Activated CD4-positive, alpha-beta memory T cell treated with anti-CD3 and anti-CD28 coated beads, Interleukin-2, amount 10 ng/mL, durations not matched to agents 7 days and 5 days (primary cell): Measurements from ENCODE around the gene LFNG. TPM values are rescaled to one million over a fixed set of nuclear protein-coding genes. Genes with fewer than 3 reads are reported as not detected.
"Not testable (repeated sequence)": the region's sequence is repeated elsewhere in the genome, so short reads cannot be mapped to it uniquely, and the experiment has no call there.

ENCODE experiments used
- CTCF ChIA-PET: fragments of 350-600 bp; sonication (Branson Sonifier 250); formaldehyde crosslinking; loops from one replicate; lab custom pipeline; 2021; ENCODE audit warnings: antibody characterized with exemption, inconsistent platforms; lab: Charles Lee
- POLR2A ChIA-PET: fragments of 350-600 bp; sonication (Branson Sonifier 250); formaldehyde crosslinking; loops from one replicate; lab custom pipeline; 2021; ENCODE audit warnings: antibody characterized with exemption; lab: Charles Lee
- DNase-seq: peaks from one replicate; pipeline ENCODE4 v3.0.0-alpha.2; 2020
- H3K27ac Mint-ChIP-seq: one replicate; pipeline ENCODE4 v1.8.0; 2021; ENCODE audit warnings: mild to moderate bottlenecking, mixed read lengths
- H3K27me3 Mint-ChIP-seq: one replicate; pipeline ENCODE4 v1.8.0; 2021; ENCODE audit warnings: mixed read lengths
- H3K36me3 Mint-ChIP-seq: one replicate; pipeline ENCODE4 v1.8.0; 2021; ENCODE audit warnings: low read depth, mixed read lengths
- H3K4me1 Mint-ChIP-seq: one replicate; pipeline ENCODE4 v1.8.0; 2021; ENCODE audit warnings: mixed read lengths
- H3K4me3 Mint-ChIP-seq: one replicate; pipeline ENCODE4 v1.8.0; 2021; ENCODE audit warnings: mild to moderate bottlenecking, mixed read lengths
- H3K9me3 Mint-ChIP-seq: one replicate; pipeline ENCODE4 v1.8.0; 2021; ENCODE audit warnings: mixed read lengths
- total RNA-seq, 2 experiments: library from RNA; stranded (reverse); gene quantifications; one replicate each; pipeline ENCODE4 v1.2.3, GENCODE V29; 2021

The LFNG gene
- total RNA-seq, 2 experiments from 2014 or later: 105 to 109 TPM

DNA sequence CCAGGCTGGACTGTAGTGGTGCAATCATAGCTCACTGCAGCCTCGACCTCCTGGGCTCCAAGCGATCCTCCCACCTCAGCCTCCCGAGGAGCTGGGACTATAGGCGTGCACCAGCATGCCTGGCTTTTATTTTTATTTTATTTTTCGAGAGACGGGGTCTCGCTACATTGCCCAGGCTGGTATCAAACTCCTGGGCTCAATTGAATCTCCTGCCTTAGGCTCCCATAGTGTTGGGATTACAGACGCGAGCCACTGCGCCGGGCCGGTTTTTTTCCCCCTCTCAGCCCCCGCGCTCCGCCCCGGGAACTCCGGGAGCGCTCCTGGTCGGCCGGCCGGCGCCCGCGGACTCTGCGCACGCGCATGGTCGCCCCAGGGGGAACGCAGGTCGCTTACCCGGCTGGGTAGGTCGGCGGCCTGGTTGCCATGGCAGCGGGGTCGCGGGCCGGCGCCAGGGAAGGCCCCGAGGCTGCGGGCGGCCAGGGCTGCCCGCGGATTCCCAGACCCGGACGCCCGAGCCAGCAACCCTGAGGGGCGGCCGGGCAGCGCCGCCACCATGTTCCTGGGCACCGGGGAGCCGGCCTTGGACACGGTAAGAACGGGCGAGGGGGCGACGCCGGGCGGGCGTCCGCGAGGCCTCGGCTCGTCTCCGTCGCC lies 39.2 kb downstream of the LFNG start, which contains the start of gene IQCE:
IQCE (plus strand) TSS at position 351 of the 654 bp plus-strand sequence; CDS start at position 554, 203 bp downstream.
- POLR2A ChIA-PET: interaction anchor here (1.0 to 2.0 kb wide), 7 partner anchors 13 to 87 kb away, joined by 3 to 10 read pairs (median 4); no protein-coding TSS in a partner anchor
- CTCF ChIA-PET: interaction anchor here (1.1 to 1.4 kb wide), 2 partner anchors 48 to 151 kb away, joined by 3 to 7 read pairs; no protein-coding TSS in a partner anchor

DNA sequence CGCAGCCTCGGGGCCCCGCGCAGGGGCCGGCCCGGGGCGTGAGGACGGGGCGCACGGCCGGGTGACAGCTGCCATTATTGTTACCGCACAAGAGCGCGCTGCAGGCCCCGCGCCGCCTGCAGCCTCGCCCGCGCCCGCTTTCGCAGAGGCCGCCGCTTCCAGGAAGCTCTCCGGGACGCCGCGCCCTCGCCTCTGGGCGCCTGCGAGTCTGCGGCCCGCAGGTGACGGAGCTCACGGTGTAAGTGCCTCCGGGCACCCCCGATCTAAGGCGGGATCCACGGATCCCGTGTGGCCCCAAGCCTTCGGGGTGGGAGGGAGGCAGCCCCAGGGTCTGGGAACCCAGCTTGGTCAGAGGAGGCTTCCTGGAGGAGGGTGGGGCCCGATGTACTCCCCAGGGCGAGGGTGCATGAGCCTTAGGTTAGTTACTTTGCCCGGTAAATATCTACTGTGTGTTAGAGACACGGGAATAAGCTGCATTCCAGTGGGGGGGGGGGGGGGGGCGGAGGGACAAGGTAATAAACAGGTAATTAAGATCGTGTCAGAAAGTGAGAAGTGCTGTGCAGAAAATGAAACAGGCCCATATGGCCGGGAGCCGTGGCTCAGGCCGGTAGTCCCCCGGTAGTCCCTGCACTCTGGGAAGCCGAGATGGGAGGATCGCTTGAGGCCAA lies 39.8 kb downstream of the LFNG start:
- H3K4me3 Mint-ChIP-seq: peak overlapping the region; percentile 76
- ChIA-PET CTCF (interaction anchor here (0.7 to 1.4 kb wide), 5 partner anchors 48 to 151 kb away, joined by 3 to 7 read pairs (median 3); no protein-coding TSS in a partner anchor), POLR2A (interaction anchor here (0.7 to 2.0 kb wide), 8 partner anchors 12 to 285 kb away, joined by 3 to 10 read pairs (median 4); no protein-coding TSS in a partner anchor)
- no peaks in the 10 kb centered on the region for H3K36me3 Mint-ChIP-seq
- peaks cover 33% of the 10 kb centered on the region for H3K4me1 Mint-ChIP-seq
- DNase-seq: peak; percentile 54
- peaks cover 2% of the 10 kb centered on the region for H3K27me3 Mint-ChIP-seq
- no peaks in the 10 kb centered on the region for H3K9me3 Mint-ChIP-seq
- H3K27ac Mint-ChIP-seq: peak overlapping the region; percentile 49

More for the DNA sequence above, 39.2 kb downstream of the LFNG start, which contains the start of gene IQCE:
- H3K4me1 Mint-ChIP-seq: peaks cover 40% of the 10 kb centered on the region
- peaks cover 5% of the 10 kb centered on the region for H3K36me3 Mint-ChIP-seq
- peak within 1 kb of the TSS; percentile 49 for H3K27ac Mint-ChIP-seq
- peaks cover 2% of the 10 kb centered on the region for H3K27me3 Mint-ChIP-seq
- no peaks in the 10 kb centered on the region for H3K9me3 Mint-ChIP-seq
- peak within 1 kb of the TSS; percentile 76 for H3K4me3 Mint-ChIP-seq
- peak; percentile 93 for DNase-seq

DNA sequence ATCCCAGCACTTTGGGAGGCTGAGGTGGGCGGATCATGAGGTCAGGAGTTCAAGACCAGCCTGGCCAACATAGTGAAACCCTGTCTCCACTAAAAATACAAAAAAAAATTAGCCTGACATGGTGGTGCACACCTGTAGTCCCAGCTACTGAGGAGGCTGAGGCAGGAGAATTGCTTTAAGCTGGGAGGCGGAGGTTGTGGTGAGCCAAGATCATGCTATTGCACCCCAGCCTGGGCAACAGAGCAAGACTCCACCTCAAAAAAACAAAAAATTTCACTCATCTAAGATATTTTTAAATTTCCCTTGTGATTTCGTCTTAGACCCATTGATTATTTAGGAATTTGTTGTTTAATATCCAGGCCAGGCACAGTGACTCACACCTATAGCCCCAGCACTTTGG lies 44.4 kb downstream of the LFNG start:
- POLR2A ChIA-PET: not testable (repeated sequence)

DNA sequence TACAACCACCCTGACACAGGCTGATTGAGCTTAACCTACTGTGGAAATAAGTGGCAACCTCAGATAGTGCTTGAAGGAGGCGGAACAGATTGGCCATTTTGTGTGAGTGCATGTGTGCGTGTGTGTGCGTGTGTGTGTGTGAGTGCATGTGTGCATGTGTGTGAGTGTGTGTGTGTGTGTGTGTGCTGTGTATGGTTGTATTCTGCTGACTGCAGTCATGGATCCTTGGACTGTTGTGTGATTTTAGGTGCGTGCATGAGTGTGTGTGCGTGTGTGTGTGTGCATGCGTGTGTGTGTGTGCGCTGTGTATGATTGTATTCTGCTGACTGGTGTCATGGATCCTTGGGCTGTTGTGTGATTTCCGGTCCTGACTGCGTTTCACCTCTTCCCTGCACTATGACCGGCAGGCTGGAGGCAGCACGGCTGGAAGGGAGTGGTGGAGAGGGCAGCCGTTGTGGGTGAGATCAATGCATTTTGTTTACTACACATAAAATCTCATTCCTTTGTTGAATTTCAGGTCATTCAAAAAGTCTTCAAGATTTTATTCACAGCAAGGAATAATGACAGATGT lies 45.5 kb downstream of the LFNG start:
- no peaks in the 10 kb centered on the region for H3K27me3 Mint-ChIP-seq
- H3K9me3 Mint-ChIP-seq: no peaks in the 10 kb centered on the region
- H3K4me1 Mint-ChIP-seq: peaks cover 23% of the 10 kb centered on the region
- no peak for DNase-seq
- H3K27ac Mint-ChIP-seq: no peak overlapping the region
- CTCF ChIA-PET: no interaction called here
- POLR2A ChIA-PET: no interaction called here
- no peak overlapping the region for H3K4me3 Mint-ChIP-seq
- H3K36me3 Mint-ChIP-seq: no peaks in the 10 kb centered on the region

More for the DNA sequence above, 44.4 kb downstream of the LFNG start:
- H3K9me3 Mint-ChIP-seq, H3K27me3 Mint-ChIP-seq, DNase-seq, H3K27ac Mint-ChIP-seq, CTCF ChIA-PET, H3K4me3 Mint-ChIP-seq, H3K36me3 Mint-ChIP-seq: not testable (repeated sequence)
- H3K4me1 Mint-ChIP-seq: peaks cover 27% of the 10 kb centered on the region

DNA sequence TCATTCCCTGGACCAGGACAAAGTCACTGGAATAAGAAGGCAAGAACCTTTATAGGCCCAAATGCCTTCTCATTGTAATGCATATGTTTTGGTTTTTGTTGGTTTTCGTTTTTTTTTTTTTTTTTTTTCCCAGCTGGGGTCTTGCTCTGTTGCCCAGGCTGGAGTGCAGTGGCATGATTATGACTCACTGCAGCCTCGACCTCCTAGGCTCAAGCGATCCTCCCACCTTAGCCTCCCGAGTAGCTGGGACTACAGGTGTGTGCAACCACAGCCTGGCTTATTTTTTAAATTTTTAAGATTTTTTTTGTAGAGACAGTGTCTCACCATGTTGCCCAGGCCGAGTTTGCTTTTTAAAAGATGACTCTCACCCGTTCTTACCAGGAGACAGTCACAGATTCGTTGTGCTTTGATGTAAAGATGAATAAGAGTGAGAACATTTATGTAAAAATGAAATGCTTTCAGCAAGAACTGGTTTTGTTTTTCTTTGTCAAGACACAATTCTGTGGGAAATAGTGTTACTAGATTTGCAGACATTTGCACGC lies 46.8 kb downstream of the LFNG start:
- Mint-ChIP-seq H3K4me1 (peaks cover 20% of the 10 kb centered on the region), H3K4me3 (no peak overlapping the region), H3K27ac (peak overlapping the region; percentile 67), H3K9me3 (no peaks in the 10 kb centered on the region), H3K36me3 (no peaks in the 10 kb centered on the region), H3K27me3 (no peaks in the 10 kb centered on the region)
- DNase-seq: no peak
- CTCF ChIA-PET: interaction anchor here (0.7 to 2.1 kb wide), 3 partner anchors 98 to 235 kb away, joined by 3 to 6 read pairs (median 5); no protein-coding TSS in a partner anchor
- POLR2A ChIA-PET: interaction anchor here (1.0 kb wide), 1 partner anchor 38 kb away, joined by 3 read pairs; no protein-coding TSS in a partner anchor

DNA sequence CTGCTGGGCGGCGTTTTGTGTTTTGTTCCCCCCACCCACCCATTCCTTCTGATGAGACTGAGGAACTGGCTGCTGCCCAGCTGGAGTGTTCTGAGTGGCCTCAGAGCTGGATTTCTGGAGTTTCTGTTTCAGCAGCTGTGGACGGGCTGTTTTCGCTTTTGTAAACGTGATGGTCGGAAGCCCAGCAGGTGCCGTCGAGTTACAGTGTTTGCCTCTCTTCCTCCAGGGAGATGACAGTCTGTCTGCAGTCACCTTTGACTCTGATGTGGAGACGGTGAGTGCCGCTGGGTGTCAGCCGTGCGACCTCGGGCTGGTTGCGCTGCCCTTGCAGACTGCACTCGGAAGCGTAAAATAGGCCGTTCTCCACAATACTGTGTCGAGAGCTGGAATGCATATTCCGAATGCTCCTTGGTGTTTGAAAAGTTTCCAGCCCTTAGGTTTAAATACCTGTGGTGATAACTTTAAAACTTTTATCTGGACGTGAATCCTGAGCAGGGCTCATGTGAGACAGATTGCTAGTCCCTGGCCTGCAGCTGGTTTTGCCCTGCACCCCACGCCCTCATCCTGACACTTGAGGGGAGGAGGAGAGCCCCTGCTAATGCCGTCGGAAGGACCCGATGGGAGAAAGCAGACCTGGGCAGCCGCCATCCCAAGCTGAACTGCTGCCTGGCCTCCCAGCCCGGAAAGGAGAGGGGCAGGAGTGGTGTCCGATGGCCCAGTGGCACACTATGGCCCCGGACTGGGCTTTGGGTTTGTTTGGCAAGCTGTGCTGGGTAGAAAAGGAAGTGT lies 47.5 kb downstream of the LFNG start:
- DNase-seq: peak; percentile 47
- H3K4me1 Mint-ChIP-seq: peaks cover 18% of the 10 kb centered on the region
- H3K9me3 Mint-ChIP-seq: no peaks in the 10 kb centered on the region
- H3K4me3 Mint-ChIP-seq: no peak overlapping the region
- H3K27ac Mint-ChIP-seq: peak overlapping the region; percentile 67
- ChIA-PET POLR2A (interaction anchor here (0.7 to 1.0 kb wide), 2 partner anchors 39 to 69 kb away, joined by 3 read pairs; no protein-coding TSS in a partner anchor), CTCF (interaction anchor here (1.3 to 2.1 kb wide), 2 partner anchors 98 to 116 kb away, joined by 3 to 6 read pairs; no protein-coding TSS in a partner anchor)
- H3K27me3 Mint-ChIP-seq: no peaks in the 10 kb centered on the region
- no peaks in the 10 kb centered on the region for H3K36me3 Mint-ChIP-seq

DNA sequence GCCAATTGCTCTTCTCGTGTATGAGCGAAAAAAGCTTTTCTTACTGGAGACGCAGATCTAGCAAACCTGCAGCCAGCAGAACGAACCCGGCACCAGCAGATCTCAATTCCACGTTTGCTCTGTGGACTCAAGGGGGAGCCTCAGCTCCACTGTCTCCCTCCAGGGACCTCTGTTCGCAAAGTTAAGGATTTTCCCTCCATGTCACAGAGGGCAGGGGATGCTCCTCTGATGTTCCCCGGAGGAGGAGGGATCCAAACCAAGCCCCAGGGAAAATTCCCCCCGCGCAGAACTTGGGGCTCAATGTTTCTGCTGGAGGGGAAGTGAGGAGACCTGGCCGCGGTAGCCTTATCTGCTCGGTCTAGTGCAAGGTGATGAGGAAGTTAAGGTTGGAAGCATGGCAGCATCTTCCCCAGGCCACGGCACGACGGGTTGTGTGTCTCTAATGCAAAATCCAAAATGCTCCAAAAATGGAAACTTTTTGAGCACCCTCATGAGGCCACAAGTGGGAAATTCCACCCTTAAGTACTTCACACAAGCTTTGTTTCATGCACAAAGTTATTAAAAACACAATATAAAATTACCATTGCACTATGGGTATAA lies 48.2 kb downstream of the LFNG start:
- CTCF ChIA-PET: interaction anchor here (1.3 to 2.1 kb wide), 2 partner anchors 99 to 116 kb away, joined by 3 to 6 read pairs; no protein-coding TSS in a partner anchor

DNA sequence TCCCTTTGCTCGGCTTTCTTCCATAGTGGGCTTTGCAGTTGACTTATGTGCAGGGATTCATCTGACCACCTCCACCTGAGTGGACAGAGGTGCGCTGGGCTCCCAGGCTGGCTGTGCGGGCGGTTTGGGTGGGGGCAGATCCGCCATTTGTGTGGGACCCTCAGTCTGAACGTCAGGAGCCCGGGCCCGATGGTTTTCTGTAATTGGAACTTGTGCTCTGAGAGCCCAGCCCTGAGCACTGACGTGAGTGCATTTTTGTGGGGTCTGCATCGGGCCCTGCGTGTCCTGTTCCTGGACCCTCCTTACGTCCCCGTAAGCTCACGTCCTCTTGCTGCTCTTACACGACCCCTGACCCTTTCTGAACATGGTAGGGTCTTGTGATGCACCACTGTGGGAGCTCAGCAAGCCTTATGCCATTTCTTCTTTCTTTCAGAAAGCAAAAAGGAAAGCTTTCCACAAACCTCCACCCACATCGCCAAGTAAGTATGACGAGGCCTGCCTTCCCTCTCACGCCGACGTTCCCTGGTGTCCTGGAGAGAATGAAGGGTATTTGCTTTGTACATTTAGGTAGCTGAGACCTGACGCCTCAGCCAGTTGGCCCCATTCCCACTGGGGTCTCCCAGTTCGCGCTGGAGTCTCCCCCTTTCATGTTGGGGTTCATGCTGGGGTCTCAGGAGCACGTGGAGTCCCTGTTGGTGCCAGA lies 49.1 kb downstream of the LFNG start:
- POLR2A ChIA-PET: no interaction called here
- H3K27me3 Mint-ChIP-seq: no peaks in the 10 kb centered on the region
- H3K27ac Mint-ChIP-seq: no peak overlapping the region
- no peak overlapping the region for H3K4me3 Mint-ChIP-seq
- peaks cover 12% of the 10 kb centered on the region for H3K4me1 Mint-ChIP-seq
- peaks cover under 1% of the 10 kb centered on the region for H3K36me3 Mint-ChIP-seq
- CTCF ChIA-PET: interaction anchor here (1.3 kb wide), 1 partner anchor 117 kb away, joined by 3 read pairs; no protein-coding TSS in a partner anchor
- DNase-seq: no peak
- no peaks in the 10 kb centered on the region for H3K9me3 Mint-ChIP-seq

More for the DNA sequence above, 48.2 kb downstream of the LFNG start:
- no peak for DNase-seq
- H3K9me3 Mint-ChIP-seq: no peaks in the 10 kb centered on the region
- POLR2A ChIA-PET: interaction anchor here (0.7 kb wide), 1 partner anchor 68 kb away, joined by 3 read pairs; no protein-coding TSS in a partner anchor
- H3K4me1 Mint-ChIP-seq: peaks cover 12% of the 10 kb centered on the region
- no peaks in the 10 kb centered on the region for H3K27me3 Mint-ChIP-seq
- H3K36me3 Mint-ChIP-seq: no peaks in the 10 kb centered on the region
- no peak overlapping the region for H3K27ac Mint-ChIP-seq
- H3K4me3 Mint-ChIP-seq: no peak overlapping the region

DNA sequence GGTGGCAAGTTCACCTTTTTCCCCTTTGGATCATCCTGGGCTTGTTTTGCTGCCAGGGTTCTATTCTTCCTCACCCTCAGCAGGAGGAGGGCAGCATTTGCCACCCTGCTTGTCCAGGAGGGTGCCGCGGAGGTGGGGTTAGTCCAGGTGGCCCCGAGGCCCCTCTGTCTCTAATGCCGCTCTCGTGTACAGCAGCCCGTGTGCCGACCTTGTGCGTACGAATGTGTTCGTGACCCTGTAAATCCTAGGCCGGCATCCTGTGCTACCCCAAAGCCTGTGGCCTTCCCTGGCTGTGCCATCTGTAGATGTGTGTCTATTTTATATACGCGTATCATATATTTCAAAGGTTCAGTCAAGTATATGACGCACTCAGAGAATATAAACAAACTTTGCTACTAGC lies 49.8 kb downstream of the LFNG start:
- ChIA-PET POLR2A (no interaction called here), CTCF (no interaction called here)
- H3K27ac Mint-ChIP-seq: no peak overlapping the region
- H3K36me3 Mint-ChIP-seq: peaks cover 8% of the 10 kb centered on the region
- H3K4me1 Mint-ChIP-seq: peaks cover 16% of the 10 kb centered on the region
- no peaks in the 10 kb centered on the region for H3K27me3 Mint-ChIP-seq
- H3K4me3 Mint-ChIP-seq: no peak overlapping the region
- no peak for DNase-seq
- no peaks in the 10 kb centered on the region for H3K9me3 Mint-ChIP-seq

DNA sequence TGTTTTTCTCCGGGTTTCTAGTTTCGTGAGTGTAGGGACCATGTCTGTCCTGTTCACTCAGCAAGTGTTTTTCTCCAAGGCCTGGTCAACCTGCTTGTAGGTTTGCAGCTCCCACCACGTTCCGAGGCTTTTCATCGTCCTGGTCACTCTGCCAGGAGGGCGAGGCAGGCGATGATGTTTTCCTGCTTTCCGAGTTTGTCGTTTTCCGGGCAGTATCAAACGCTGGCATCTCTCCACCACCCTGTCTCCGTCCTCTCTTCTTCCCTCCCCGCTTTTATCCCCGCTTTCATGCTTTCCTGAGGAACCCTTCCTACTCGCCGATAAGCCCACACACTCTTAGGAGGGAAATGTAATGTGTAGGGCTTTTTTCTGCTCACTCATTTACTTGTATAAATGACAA lies 50.4 kb downstream of the LFNG start:
- H3K4me3 Mint-ChIP-seq: no peak overlapping the region
- peaks cover 13% of the 10 kb centered on the region for H3K36me3 Mint-ChIP-seq
- H3K4me1 Mint-ChIP-seq: peaks cover 20% of the 10 kb centered on the region
- ChIA-PET CTCF (no interaction called here), POLR2A (no interaction called here)
- no peaks in the 10 kb centered on the region for H3K27me3 Mint-ChIP-seq
- no peak overlapping the region for H3K27ac Mint-ChIP-seq
- no peak for DNase-seq
- H3K9me3 Mint-ChIP-seq: no peaks in the 10 kb centered on the region

DNA sequence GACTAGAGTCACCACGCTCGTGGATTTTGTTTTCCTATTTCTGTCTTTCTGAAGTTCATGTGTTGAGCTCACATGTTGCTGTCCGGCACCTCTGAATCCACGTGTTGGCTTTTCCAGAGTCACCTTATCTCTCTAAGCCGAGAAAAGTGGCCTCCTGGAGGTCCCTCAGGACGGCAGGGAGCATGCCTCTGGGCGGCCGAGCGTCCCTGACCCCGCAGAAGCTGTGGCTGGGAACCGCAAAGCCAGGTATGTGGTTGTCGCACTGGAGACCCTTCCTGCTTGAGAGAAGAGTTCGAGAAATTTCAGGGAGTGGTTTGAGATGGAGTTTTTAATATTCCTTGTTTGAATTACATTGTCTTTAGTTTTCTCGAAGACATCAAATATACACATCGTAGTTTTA lies 51.8 kb downstream of the LFNG start:
- Mint-ChIP-seq H3K4me3 (no peak overlapping the region), H3K4me1 (peaks cover 23% of the 10 kb centered on the region), H3K27me3 (no peaks in the 10 kb centered on the region), H3K36me3 (peaks cover 17% of the 10 kb centered on the region), H3K9me3 (no peaks in the 10 kb centered on the region), H3K27ac (no peak overlapping the region)
- ChIA-PET CTCF (no interaction called here), POLR2A (interaction anchor here (1.4 kb wide), 1 partner anchor 12 kb away, joined by 4 read pairs; the partner anchor contains the start of gene IQCE)
- DNase-seq: no peak
